ENCODE results near the gene CDK5.

GRCh38 chr7:151017370-151017952, 40.2 kb downstream of the CDK5 start:
- TF ChIP-seq, protein P1, sequence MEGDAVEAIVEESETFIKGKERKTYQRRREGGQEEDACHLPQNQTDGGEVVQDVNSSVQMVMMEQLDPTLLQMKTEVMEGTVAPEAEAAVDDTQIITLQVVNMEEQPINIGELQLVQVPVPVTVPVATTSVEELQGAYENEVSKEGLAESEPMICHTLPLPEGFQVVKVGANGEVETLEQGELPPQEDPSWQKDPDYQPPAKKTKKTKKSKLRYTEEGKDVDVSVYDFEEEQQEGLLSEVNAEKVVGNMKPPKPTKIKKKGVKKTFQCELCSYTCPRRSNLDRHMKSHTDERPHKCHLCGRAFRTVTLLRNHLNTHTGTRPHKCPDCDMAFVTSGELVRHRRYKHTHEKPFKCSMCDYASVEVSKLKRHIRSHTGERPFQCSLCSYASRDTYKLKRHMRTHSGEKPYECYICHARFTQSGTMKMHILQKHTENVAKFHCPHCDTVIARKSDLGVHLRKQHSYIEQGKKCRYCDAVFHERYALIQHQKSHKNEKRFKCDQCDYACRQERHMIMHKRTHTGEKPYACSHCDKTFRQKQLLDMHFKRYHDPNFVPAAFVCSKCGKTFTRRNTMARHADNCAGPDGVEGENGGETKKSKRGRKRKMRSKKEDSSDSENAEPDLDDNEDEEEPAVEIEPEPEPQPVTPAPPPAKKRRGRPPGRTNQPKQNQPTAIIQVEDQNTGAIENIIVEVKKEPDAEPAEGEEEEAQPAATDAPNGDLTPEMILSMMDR (IDR thresholded peaks at IDR 0.05), result no peak
- no peak for TF ChIP-seq EZH2 (IDR thresholded peaks at IDR 0.05; ENCODE audit: borderline replicate concordance, insufficient read depth, low read depth, low read length, poor library complexity, severe bottlenecking)
